WERI-Rb-1 (cell line): ENCODE results near the gene PGR.

Experiments
- DNase-seq: peaks from one replicate; pipeline ENCODE4 v3.0.0-alpha.2; 2020
- H3K27ac ChIP-seq: fragments of 250-450 bp; sonication (Bioruptor Pico); 2 replicates; pipeline ENCODE4 v1.5.1; 2020; ENCODE audit warnings: mild to moderate bottlenecking, moderate library complexity
- H3K27me3 ChIP-seq: fragments of 250-450 bp; sonication (Bioruptor Pico); 2 replicates; pipeline ENCODE4 v1.5.1; 2021; ENCODE audit warnings: mild to moderate bottlenecking, low read depth, moderate library complexity; ENCODE audit not compliant: insufficient read depth, severe bottlenecking
- H3K36me3 ChIP-seq: fragments of 250-450 bp; sonication (Bioruptor Pico); 2 replicates; pipeline ENCODE4 v1.5.1; 2020; ENCODE audit warnings: mild to moderate bottlenecking, moderate library complexity
- H3K4me3 ChIP-seq: 2 replicates; pipeline ENCODE4 v1.5.1; 2011; ENCODE audit warnings: low read depth, mild to moderate bottlenecking, control low read depth, low read length
- H3K9me3 ChIP-seq: fragments of 250-450 bp; sonication (Bioruptor Pico); 2 replicates; pipeline ENCODE4 v1.5.1; 2021; ENCODE audit warnings: mild to moderate bottlenecking, moderate library complexity; ENCODE audit not compliant: severe bottlenecking
- TF ChIP-seq, protein P1 (sequence below): IDR thresholded peaks from 2 replicates; pipeline ENCODE4 v1.5.1; 2011; ENCODE audit warnings: low read depth, mild to moderate bottlenecking, control low read depth, inconsistent platforms, low read length

Gene PGR

GRCh38 chr11:101129203-101129943 lies at the start of gene PGR:
PGR (minus strand) TSS chr11:101129813; CDS start chr11:101129070, 743 bp downstream.
- TF ChIP-seq, protein P1, sequence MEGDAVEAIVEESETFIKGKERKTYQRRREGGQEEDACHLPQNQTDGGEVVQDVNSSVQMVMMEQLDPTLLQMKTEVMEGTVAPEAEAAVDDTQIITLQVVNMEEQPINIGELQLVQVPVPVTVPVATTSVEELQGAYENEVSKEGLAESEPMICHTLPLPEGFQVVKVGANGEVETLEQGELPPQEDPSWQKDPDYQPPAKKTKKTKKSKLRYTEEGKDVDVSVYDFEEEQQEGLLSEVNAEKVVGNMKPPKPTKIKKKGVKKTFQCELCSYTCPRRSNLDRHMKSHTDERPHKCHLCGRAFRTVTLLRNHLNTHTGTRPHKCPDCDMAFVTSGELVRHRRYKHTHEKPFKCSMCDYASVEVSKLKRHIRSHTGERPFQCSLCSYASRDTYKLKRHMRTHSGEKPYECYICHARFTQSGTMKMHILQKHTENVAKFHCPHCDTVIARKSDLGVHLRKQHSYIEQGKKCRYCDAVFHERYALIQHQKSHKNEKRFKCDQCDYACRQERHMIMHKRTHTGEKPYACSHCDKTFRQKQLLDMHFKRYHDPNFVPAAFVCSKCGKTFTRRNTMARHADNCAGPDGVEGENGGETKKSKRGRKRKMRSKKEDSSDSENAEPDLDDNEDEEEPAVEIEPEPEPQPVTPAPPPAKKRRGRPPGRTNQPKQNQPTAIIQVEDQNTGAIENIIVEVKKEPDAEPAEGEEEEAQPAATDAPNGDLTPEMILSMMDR: no peak
- peak; percentile 33 for DNase-seq
- Histone ChIP-seq H3K36me3 (no peaks in the 10 kb centered on the region), H3K9me3 (no peaks in the 10 kb centered on the region), H3K4me3 (peak within 1 kb of the TSS; percentile 47), H3K27me3 (peaks cover 54% of the 10 kb centered on the region), H3K27ac (no peak within 1 kb of the TSS)

- H3K27ac ChIP-seq: no peak overlapping the region
- TF ChIP-seq, protein P1: no peak
- H3K27me3 ChIP-seq: no peaks in the 10 kb centered on the region
- no peak for DNase-seq
- no peaks in the 10 kb centered on the region for H3K36me3 ChIP-seq
- H3K9me3 ChIP-seq: no peaks in the 10 kb centered on the region
- H3K4me3 ChIP-seq: no peak overlapping the region
Observed at GRCh38 chr11:101176381-101176780, 46.8 kb upstream of the PGR start.

DNA sequence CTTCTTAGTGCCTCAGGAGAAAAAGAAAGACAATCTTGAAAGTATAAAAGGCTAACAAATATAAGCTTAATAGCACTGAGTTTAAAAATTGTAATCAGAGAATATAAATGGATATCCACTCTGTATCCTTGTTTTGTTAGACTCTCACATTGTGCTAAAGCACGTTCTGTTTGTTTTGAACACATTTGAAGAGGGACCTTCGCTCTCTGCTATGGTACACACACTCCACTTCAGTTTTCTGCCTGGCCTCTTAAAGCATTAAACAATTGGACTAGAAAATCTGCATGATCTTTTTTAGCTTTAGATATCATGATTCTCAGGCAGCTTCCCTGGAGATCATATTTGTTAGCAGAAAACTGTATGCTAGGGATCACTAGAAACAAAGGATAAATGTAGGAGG lies 40.3 kb upstream of the PGR start:
- Histone ChIP-seq H3K9me3 (no peaks in the 10 kb centered on the region), H3K36me3 (no peaks in the 10 kb centered on the region), H3K4me3 (no peak overlapping the region), H3K27ac (no peak overlapping the region), H3K27me3 (peaks cover 2% of the 10 kb centered on the region)
- TF ChIP-seq, protein P1: no peak
- no peak for DNase-seq

DNA sequence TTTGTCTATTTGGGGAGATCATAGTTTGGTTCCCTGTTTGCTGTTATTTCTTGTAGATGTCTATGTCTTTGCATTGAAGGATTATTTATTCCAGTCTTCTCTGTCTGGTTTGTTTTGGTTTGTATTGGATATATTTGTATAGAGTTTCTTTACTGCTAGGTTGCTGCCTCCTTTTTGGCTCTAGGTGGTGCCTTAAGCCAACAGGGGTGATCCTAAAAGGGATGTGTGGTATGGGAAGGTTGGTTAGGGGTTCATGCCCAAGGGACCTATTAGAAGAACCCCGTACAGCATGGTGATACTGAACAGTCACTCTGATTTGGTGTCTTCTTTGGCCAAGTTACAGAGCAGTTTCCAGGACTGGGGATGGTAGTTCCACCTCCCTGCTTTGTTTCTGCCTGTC lies 36.4 kb upstream of the PGR start:
- H3K27me3 ChIP-seq: peaks cover 2% of the 10 kb centered on the region
- no peak for DNase-seq
- H3K4me3 ChIP-seq: no peak overlapping the region
- no peaks in the 10 kb centered on the region for H3K9me3 ChIP-seq
- no peak overlapping the region for H3K27ac ChIP-seq
- no peaks in the 10 kb centered on the region for H3K36me3 ChIP-seq
- TF ChIP-seq, protein P1: no peak

DNA sequence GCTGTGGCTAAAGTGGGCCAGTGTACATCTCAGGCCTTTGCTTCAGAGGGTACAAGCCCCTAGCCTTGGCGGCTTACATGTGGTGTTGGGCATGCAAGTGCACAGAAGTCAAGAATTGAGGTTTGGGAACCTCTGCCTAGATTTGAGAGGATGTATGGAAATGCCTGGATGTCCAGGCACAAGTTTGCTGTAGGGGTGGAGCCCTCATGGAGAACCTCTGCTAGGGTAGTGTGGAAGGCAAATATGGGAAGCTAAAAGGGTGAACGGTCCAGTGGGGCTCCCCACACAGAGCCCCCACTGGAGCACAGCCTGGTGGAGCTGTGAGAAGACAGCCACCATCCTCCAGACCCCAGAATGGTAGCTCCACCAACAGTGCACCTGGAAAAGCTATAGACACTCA lies 28.5 kb upstream of the PGR start:
- H3K9me3 ChIP-seq: peaks cover 6% of the 10 kb centered on the region
- H3K27me3 ChIP-seq: no peaks in the 10 kb centered on the region
- H3K36me3 ChIP-seq: no peaks in the 10 kb centered on the region
- TF ChIP-seq, protein P1: no peak
- DNase-seq: no peak
- no peak overlapping the region for H3K27ac ChIP-seq
- no peak overlapping the region for H3K4me3 ChIP-seq
